HepG2 (cell line): ENCODE data around the gene PPP2R5D. TPM values are rescaled to one million over a fixed set of nuclear protein-coding genes. Genes with fewer than 3 reads are reported as not detected.

Source experiments
- ATAC-seq: fragments of 200-7000 bp; cut with Tn5 transposase; 3 replicates; pipeline ENCODE4 v1.9.1; 2020; ENCODE audit warnings: mild to moderate bottlenecking, moderate library complexity
- BruUV-seq: library from RNA; stranded (reverse); fragments of 400-500 nt; replicated peaks from 2 replicates; lab custom pipeline; 2021; lab: Mats Ljungman, UMichigan
- CTCF ChIA-PET: fragments of 300-600 bp; formaldehyde crosslinking; extraction: SDS; loops from one replicate; lab custom pipeline; 2021; ENCODE audit warnings: low total read pairs, inconsistent platforms, low intra/inter-chr PET ratio; lab: Yijun Ruan, JAX
- POLR2A ChIA-PET: fragments of 350-600 bp; sonication (Branson Sonifier 250); formaldehyde crosslinking; loops from one replicate; lab custom pipeline; 2020; ENCODE audit warnings: antibody characterized with exemption, inconsistent platforms; lab: Yijun Ruan, JAX
- DNase-seq: peaks from one replicate; pipeline ENCODE4 v3.0.0-alpha.2; 2015; ENCODE audit warnings: low spot score
- FAIRE-seq: peaks from 3 replicates; lab custom pipeline; 2011; peaks lifted over from hg19 to GRCh38; lab: Jason Lieb, UNC
- H2AFZ ChIP-seq: one replicate; pipeline ENCODE4 v1.6.1; 2011; ENCODE audit warnings: low read length, inconsistent platforms
- H3K27ac ChIP-seq: fragments of 300-600 bp; 3 replicates; pipeline ENCODE4 v1.8.0; 2011; ENCODE audit warnings: mixed run types, mild to moderate bottlenecking, mixed read lengths, low read length, inconsistent platforms; ENCODE audit not compliant: insufficient read depth; ENCODE audit errors: extremely low read length
- H3K27me3 ChIP-seq, 2 experiments: fragments of 200-600 bp in 1 of 2; 2 replicates in 1 of 2; 3 replicates in 1 of 2; pipeline versions ENCODE4 v1.6.0 to v1.8.0; 2011; ENCODE audit warnings: low read length in 2 of 2, mild to moderate bottlenecking in 2 of 2, moderate library complexity in 2 of 2, inconsistent platforms in 1 of 2; ENCODE audit not compliant: insufficient read depth in 2 of 2, control insufficient read depth in 1 of 2
- H3K36me3 ChIP-seq, 2 experiments: fragments of 200-600 bp in 1 of 2; replicated peaks in 1 of 2; 2 replicates in 1 of 2; 3 replicates in 1 of 2; pipeline versions ENCODE4 v1.5.1 to v1.8.0; 2011; ENCODE audit warnings: low read length in 2 of 2, inconsistent platforms in 1 of 2; ENCODE audit not compliant: insufficient read depth in 2 of 2, control insufficient read depth in 1 of 2
- H3K4me1 ChIP-seq: 2 replicates; pipeline ENCODE4 v1.5.1; 2012; ENCODE audit warnings: low read length, inconsistent platforms; ENCODE audit not compliant: insufficient read depth
- H3K4me2 ChIP-seq: 2 replicates; pipeline ENCODE4 v1.6.0; 2011; ENCODE audit warnings: low read depth, low read length, inconsistent platforms
- H3K4me3 ChIP-seq, 3 experiments: fragments of 200-600 bp in 1 of 3; sonication (generic), shearing (Covaris generic) in 1 of 3; replicated peaks in 1 of 3; 2 replicates each; pipeline ENCODE4 v1.5.1; 2011 to 2016; ENCODE audit warnings: low read length in 3 of 3, inconsistent platforms in 2 of 3, low read depth in 2 of 3, mild to moderate bottlenecking in 2 of 3, control low read depth in 1 of 3, mixed read lengths in 1 of 3; ENCODE audit not compliant: insufficient read depth in 1 of 3
- H3K79me2 ChIP-seq: one replicate; pipeline ENCODE4 v1.6.1; 2011; ENCODE audit warnings: low read length, inconsistent platforms; ENCODE audit not compliant: insufficient read depth
- H3K9ac ChIP-seq: 2 replicates; pipeline ENCODE4 v1.6.0; 2011; ENCODE audit warnings: mild to moderate bottlenecking, low read depth, low read length, inconsistent platforms; ENCODE audit not compliant: insufficient read depth
- H3K9me3 ChIP-seq: 2 replicates; pipeline ENCODE4 v1.5.1; 2012; ENCODE audit warnings: mild to moderate bottlenecking, low read length
- H4K20me1 ChIP-seq: 2 replicates; pipeline ENCODE4 v1.6.0; 2011; ENCODE audit warnings: inconsistent platforms, mild to moderate bottlenecking, low read length, moderate library complexity; ENCODE audit not compliant: insufficient read depth
- GABPB1 ChIP-seq: IDR thresholded peaks from 2 replicates; pipeline ENCODE4 v1.6.1; 2016; ENCODE audit warnings: mild to moderate bottlenecking, missing genetic modification reagents, moderate library complexity, missing compliant biosample characterization
- GZF1 ChIP-seq: sonication (generic); formaldehyde crosslinking; IDR thresholded peaks from 2 replicates; pipeline ENCODE4 v1.5.1; 2020; ENCODE audit warnings: mild to moderate bottlenecking, missing genetic modification reagents
- HNF4G ChIP-seq, 2 experiments: sonication (generic) in 1 of 2; formaldehyde crosslinking in 1 of 2; IDR thresholded peaks; 2 replicates each; pipeline versions ENCODE4 v1.4.0 to v1.6.1; 2011 to 2020; ENCODE audit warnings: borderline replicate concordance in 2 of 2, low read depth in 2 of 2, mild to moderate bottlenecking in 2 of 2, low read length in 1 of 2, missing genetic modification reagents in 1 of 2, moderate library complexity in 1 of 2
- KDM4B ChIP-seq: sonication (generic); formaldehyde crosslinking; IDR thresholded peaks from 2 replicates; pipeline ENCODE4 v1.4.0; 2020; ENCODE audit warnings: missing genetic modification reagents
- SRF ChIP-seq: IDR thresholded peaks from 2 replicates; pipeline ENCODE4 v1.6.1; 2011; ENCODE audit warnings: mild to moderate bottlenecking, low read depth, low read length, moderate library complexity
- SRSF1 ChIP-seq: fragments of 200-400 bp; formaldehyde crosslinking; optimal IDR thresholded peaks from 2 replicates; pipeline ENCODE3; 2017; ENCODE audit warnings: mild to moderate bottlenecking, low read depth, low read length, moderate library complexity
- ZFP36L2 ChIP-seq: sonication (generic); formaldehyde crosslinking; IDR thresholded peaks from 2 replicates; pipeline ENCODE4 v1.4.0; 2020; ENCODE audit warnings: missing genetic modification reagents
- ZNF160 ChIP-seq: sonication (generic); formaldehyde crosslinking; IDR thresholded peaks from 2 replicates; pipeline ENCODE4 v1.8.0; 2022; ENCODE audit warnings: mild to moderate bottlenecking, inconsistent platforms, missing genetic modification reagents
- ZNF232 ChIP-seq: sonication (generic); formaldehyde crosslinking; IDR thresholded peaks from 2 replicates; pipeline ENCODE4 v1.4.0; 2020; ENCODE audit warnings: missing genetic modification reagents, borderline replicate concordance
- ZNF317 ChIP-seq: sonication (generic); formaldehyde crosslinking; IDR thresholded peaks from 2 replicates; pipeline ENCODE4 v1.5.0; 2020; ENCODE audit warnings: mild to moderate bottlenecking, missing genetic modification reagents
- ZNF367 ChIP-seq: sonication (generic); formaldehyde crosslinking; IDR thresholded peaks from 2 replicates; pipeline ENCODE4 v1.4.0; 2020; ENCODE audit warnings: missing genetic modification reagents, borderline replicate concordance
- ZNF451 ChIP-seq: sonication (generic); formaldehyde crosslinking; IDR thresholded peaks from 2 replicates; pipeline ENCODE4 v1.5.0; 2020; ENCODE audit warnings: mild to moderate bottlenecking, missing genetic modification reagents
- WGBS: methylation state at CpG from one replicate; pipeline ENCODE4 v1.1.6; 2017; ENCODE audit warnings: low lambda C conversion rate; 5-methylcytosine and 5-hydroxymethylcytosine counted together
- in situ Hi-C: cut with HindIII; loops from 2 replicates; pipeline ENCODE4 v1.10.0; 2017; ENCODE audit warnings: low pct_unique_long_range_greater_than_20kb; ENCODE audit not compliant: extremely low pct_ligation_motif_present
- intact Hi-C: fragments of 100-400 bp; cut with micrococcal nuclease; formaldehyde crosslinking; loops from one replicate; pipeline ENCODE4 v1.10.0; 2022; ENCODE audit not compliant: unreplicated experiment
- polyA plus RNA-seq, 8 experiments: library from polyadenylated mRNA; depleted of rRNA in 3 of 8; stranded (reverse) in 7 of 8; unstranded in 1 of 8; fragments of >200 nt; fragmentation: Illumina TruSeq in 4 of 8; extraction: Trizol in 4 of 8; gene quantifications; 2 replicates each; pipeline versions ENCODE4 v1.2.1 to v1.2.3, GENCODE V29; 2011 to 2016; ENCODE audit warnings: low read depth in 4 of 8, missing spikeins in 1 of 8, mixed read lengths in 1 of 8; ENCODE audit not compliant: insufficient read depth in 1 of 8
- total RNA-seq, 5 experiments: library from RNA; depleted of rRNA; stranded (reverse); fragments of >200 nt; fragmentation: Illumina TruSeq; extraction: Trizol; gene quantifications; 2 replicates each; pipeline ENCODE4 v1.2.3, GENCODE V29; 2016; ENCODE audit warnings: low read depth in 1 of 5
- TF ChIP-seq, protein P1 (sequence below): sonication (generic); formaldehyde crosslinking; IDR thresholded peaks from 2 replicates; pipeline ENCODE4 v1.4.0; 2020; ENCODE audit warnings: mild to moderate bottlenecking, missing genetic modification reagents
- TF ChIP-seq, protein P2 (sequence below): sonication (generic); formaldehyde crosslinking; IDR thresholded peaks from 2 replicates; pipeline ENCODE4 v1.5.0; 2020; ENCODE audit warnings: missing genetic modification reagents
- TF ChIP-seq, protein P3 (sequence below), 2 experiments: IDR thresholded peaks; 2 replicates each; pipeline ENCODE4 v1.6.1; 2011 to 2012; ENCODE audit warnings: low read length in 2 of 2, borderline replicate concordance in 1 of 2, low read depth in 1 of 2, mild to moderate bottlenecking in 1 of 2, moderate library complexity in 1 of 2

PPP2R5D gene
- total and polyA plus RNA-seq, 2 of the 13 experiments (the other 11 are each of a cell fraction or from before 2014, with no cell fraction given), result 53.7 to 60.4 TPM

DNA sequence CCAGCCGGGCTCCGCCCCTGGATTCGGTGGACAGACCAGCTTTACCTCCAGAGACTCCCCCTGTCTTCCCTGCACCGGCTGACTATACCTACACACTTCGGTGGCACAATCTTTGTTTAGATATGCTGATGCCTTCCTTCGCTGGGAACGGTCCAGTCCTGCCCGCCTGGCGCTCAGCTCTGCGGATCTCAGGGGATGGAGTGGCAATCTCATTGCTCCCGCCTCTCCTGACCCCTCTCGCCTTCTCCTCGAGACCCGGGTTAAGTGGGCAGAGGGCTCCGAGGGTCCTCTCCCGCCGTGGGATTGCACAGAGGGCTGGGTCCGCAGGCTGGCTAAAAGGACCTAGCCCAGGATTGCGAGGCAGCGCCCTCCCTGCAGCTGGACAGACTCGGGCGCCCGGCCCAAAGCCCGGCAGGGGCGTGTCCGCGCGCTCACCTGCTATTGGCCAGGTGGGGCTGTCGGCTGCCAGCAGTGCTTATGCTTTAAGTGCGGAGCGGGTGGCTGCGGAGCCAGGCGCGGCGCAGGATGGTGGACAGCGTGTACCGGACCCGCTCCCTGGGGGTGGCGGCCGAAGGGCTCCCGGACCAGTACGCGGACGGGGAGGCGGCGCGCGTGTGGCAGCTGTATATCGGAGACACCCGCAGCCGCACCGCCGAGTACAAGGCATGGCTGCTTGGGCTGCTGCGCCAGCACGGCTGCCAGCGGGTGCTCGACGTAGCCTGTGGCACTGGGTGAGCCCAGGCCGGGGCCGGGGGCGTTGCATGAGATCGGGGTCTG, 23.9 kb upstream of the PPP2R5D start, which contains the start of gene GNMT:
Gene GNMT, plus strand, starts transcription at position 512 of the 777 bp plus-strand sequence. Its CDS starts 14 bp downstream, at position 526.
- POLR2A ChIA-PET, result interaction anchor here (0.8 to 4.3 kb wide), 17 partner anchors 10 to 116 kb away, joined by 3 to 36 read pairs (median 5); partner anchors contain the start of genes CNPY3, CUL7, KLC4 and KLHDC3
- peak; percentile 74 for DNase-seq
- H3K27ac ChIP-seq, result peak within 1 kb of the TSS; percentile 43
- TF ChIP-seq ZNF160 (CRISPR knock-in tag) (peak; percentile 49; the same call in 1 of the 2 replicates), KDM4B (CRISPR knock-in tag) (no peak), SRF (no peak), ZNF367 (CRISPR knock-in tag) (no peak), ZFP36L2 (CRISPR knock-in tag) (no peak), ZNF317 (CRISPR knock-in tag) (peak; percentile 95), GABPB1 (CRISPR knock-in tag) (peak; percentile 71; the same call in 1 of the 2 replicates), SRSF1 (peak; percentile 88), HNF4G (IDR thresholded peaks at IDR 0.05; ENCODE audit: borderline replicate concordance, low read depth, low read length) (no peak), HNF4G (CRISPR knock-in tag; IDR thresholded peaks at IDR 0.05; ENCODE audit: borderline replicate concordance, low read depth) (0 out of 2 replicates have a peak, but pooled peaks have one; percentile 14), GZF1 (peak; percentile 85; the same call in 1 of the 2 replicates), ZNF232 (CRISPR knock-in tag) (peak; percentile 56; the same call in 1 of the 2 replicates), ZNF451 (CRISPR knock-in tag) (peak; percentile 78; the same call in 1 of the 2 replicates)
- TF ChIP-seq, protein P1, sequence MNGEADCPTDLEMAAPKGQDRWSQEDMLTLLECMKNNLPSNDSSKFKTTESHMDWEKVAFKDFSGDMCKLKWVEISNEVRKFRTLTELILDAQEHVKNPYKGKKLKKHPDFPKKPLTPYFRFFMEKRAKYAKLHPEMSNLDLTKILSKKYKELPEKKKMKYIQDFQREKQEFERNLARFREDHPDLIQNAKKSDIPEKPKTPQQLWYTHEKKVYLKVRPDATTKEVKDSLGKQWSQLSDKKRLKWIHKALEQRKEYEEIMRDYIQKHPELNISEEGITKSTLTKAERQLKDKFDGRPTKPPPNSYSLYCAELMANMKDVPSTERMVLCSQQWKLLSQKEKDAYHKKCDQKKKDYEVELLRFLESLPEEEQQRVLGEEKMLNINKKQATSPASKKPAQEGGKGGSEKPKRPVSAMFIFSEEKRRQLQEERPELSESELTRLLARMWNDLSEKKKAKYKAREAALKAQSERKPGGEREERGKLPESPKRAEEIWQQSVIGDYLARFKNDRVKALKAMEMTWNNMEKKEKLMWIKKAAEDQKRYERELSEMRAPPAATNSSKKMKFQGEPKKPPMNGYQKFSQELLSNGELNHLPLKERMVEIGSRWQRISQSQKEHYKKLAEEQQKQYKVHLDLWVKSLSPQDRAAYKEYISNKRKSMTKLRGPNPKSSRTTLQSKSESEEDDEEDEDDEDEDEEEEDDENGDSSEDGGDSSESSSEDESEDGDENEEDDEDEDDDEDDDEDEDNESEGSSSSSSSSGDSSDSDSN (CRISPR knock-in tag), result peak; percentile 89
- TF ChIP-seq, protein P2, sequence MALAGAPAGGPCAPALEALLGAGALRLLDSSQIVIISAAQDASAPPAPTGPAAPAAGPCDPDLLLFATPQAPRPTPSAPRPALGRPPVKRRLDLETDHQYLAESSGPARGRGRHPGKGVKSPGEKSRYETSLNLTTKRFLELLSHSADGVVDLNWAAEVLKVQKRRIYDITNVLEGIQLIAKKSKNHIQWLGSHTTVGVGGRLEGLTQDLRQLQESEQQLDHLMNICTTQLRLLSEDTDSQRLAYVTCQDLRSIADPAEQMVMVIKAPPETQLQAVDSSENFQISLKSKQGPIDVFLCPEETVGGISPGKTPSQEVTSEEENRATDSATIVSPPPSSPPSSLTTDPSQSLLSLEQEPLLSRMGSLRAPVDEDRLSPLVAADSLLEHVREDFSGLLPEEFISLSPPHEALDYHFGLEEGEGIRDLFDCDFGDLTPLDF (CRISPR knock-in tag), result peak; percentile 77
- TF ChIP-seq, protein P3, sequence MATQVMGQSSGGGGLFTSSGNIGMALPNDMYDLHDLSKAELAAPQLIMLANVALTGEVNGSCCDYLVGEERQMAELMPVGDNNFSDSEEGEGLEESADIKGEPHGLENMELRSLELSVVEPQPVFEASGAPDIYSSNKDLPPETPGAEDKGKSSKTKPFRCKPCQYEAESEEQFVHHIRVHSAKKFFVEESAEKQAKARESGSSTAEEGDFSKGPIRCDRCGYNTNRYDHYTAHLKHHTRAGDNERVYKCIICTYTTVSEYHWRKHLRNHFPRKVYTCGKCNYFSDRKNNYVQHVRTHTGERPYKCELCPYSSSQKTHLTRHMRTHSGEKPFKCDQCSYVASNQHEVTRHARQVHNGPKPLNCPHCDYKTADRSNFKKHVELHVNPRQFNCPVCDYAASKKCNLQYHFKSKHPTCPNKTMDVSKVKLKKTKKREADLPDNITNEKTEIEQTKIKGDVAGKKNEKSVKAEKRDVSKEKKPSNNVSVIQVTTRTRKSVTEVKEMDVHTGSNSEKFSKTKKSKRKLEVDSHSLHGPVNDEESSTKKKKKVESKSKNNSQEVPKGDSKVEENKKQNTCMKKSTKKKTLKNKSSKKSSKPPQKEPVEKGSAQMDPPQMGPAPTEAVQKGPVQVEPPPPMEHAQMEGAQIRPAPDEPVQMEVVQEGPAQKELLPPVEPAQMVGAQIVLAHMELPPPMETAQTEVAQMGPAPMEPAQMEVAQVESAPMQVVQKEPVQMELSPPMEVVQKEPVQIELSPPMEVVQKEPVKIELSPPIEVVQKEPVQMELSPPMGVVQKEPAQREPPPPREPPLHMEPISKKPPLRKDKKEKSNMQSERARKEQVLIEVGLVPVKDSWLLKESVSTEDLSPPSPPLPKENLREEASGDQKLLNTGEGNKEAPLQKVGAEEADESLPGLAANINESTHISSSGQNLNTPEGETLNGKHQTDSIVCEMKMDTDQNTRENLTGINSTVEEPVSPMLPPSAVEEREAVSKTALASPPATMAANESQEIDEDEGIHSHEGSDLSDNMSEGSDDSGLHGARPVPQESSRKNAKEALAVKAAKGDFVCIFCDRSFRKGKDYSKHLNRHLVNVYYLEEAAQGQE (IDR thresholded peaks at IDR 0.05; ENCODE audit: borderline replicate concordance in 1 of 2, low read depth in 1 of 2, low read length in 2 of 2), result no peak

More for the DNA sequence above, 23.9 kb upstream of the PPP2R5D start, which contains the start of gene GNMT:
- H3K4me2 ChIP-seq, result peak within 1 kb of the TSS; percentile 94
- H3K4me1 ChIP-seq, result peaks cover 21% of the 10 kb centered on the region
- H2AFZ ChIP-seq, result peak within 1 kb of the TSS; percentile 55
- 1% methylated on average over 49 of the region's 62 CpGs for WGBS
- 0 out of 5 replicates have a peak, but pooled peaks cover 0 to 1% of the 10 kb centered on the region in 2 experiments for H3K36me3 ChIP-seq
- intact Hi-C loops, result loop anchor here (1.0 to 5.0 kb wide), 2 partner anchors 52 to 59 kb away; partner anchors contain the start of genes KLHDC3 and MEA1
- in situ Hi-C loops, result no loop called here
- no peaks in the 10 kb centered on the region for H3K79me2 ChIP-seq
- H3K27me3 ChIP-seq, result no peaks in the 10 kb centered on the region; a peak in 1 of 5 replicates
- CTCF ChIA-PET, result no interaction called here
- no peaks in the 10 kb centered on the region for H4K20me1 ChIP-seq
- H3K4me3 ChIP-seq, result peak within 1 kb of the TSS; percentile 58 to 81 (median 66)
- H3K9ac ChIP-seq, result peak within 1 kb of the TSS; percentile 53
- no peaks in the 10 kb centered on the region for H3K9me3 ChIP-seq
- BruUV-seq, result no TSS peak
- FAIRE-seq, result no peak
- peak; percentile 93 for ATAC-seq
